A549 treated with RU486 at 1 μM for 4 hours (cell line): ENCODE results near the gene SLC26A8. TPM values are rescaled to one million over a fixed set of nuclear protein-coding genes. Genes with fewer than 3 reads are reported as not detected.

ENCODE experiments used
- total RNA-seq: library from RNA; stranded (reverse); fragments of 200-300 nt; extraction: Qiagen RNA extraction; gene quantifications from 5 replicates; pipeline ENCODE4 v1.2.3, GENCODE V29; 2022; ENCODE audit warnings: low read depth

SLC26A8 gene, protein sequence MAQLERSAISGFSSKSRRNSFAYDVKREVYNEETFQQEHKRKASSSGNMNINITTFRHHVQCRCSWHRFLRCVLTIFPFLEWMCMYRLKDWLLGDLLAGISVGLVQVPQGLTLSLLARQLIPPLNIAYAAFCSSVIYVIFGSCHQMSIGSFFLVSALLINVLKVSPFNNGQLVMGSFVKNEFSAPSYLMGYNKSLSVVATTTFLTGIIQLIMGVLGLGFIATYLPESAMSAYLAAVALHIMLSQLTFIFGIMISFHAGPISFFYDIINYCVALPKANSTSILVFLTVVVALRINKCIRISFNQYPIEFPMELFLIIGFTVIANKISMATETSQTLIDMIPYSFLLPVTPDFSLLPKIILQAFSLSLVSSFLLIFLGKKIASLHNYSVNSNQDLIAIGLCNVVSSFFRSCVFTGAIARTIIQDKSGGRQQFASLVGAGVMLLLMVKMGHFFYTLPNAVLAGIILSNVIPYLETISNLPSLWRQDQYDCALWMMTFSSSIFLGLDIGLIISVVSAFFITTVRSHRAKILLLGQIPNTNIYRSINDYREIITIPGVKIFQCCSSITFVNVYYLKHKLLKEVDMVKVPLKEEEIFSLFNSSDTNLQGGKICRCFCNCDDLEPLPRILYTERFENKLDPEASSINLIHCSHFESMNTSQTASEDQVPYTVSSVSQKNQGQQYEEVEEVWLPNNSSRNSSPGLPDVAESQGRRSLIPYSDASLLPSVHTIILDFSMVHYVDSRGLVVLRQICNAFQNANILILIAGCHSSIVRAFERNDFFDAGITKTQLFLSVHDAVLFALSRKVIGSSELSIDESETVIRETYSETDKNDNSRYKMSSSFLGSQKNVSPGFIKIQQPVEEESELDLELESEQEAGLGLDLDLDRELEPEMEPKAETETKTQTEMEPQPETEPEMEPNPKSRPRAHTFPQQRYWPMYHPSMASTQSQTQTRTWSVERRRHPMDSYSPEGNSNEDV
- not detected in 5 replicates for total RNA-seq

GRCh38 chr6:36023996-36024795 is at the start of gene SLC26A8:
Gene SLC26A8 (minus strand): TSS chr6:36024641. CDS start chr6:36019707, 4,934 bp downstream.

GRCh38 chr6:36027501-36028087 is 3.2 kb upstream of the SLC26A8 start, which contains the start of gene MAPK14:
Gene MAPK14 (plus strand): TSS chr6:36027808. CDS start chr6:36028158, 350 bp downstream.

GRCh38 chr6:35920793-35921732 is 103.4 kb downstream of the SLC26A8 start, which contains the start of gene SRPK1:
Gene SRPK1 (minus strand): TSS chr6:35921098. CDS start chr6:35921056, 42 bp downstream.

Other genes starting within 250 kb of the SLC26A8 start
- 0.50 to 1.4 TPM (median 1.3 TPM) in 4 of 5 replicates, not detected in the other for gene CLPSL2, start 248.0 kb downstream of the SLC26A8 start, total RNA-seq
- gene CLPSL1, start 243.6 kb downstream of the SLC26A8 start, total RNA-seq: not detected in 5 replicates
- gene CLPS, start 227.3 kb downstream of the SLC26A8 start, total RNA-seq: not detected in 5 replicates
- gene LHFPL5, start 219.3 kb downstream of the SLC26A8 start, total RNA-seq: 0.05 TPM in 1 of 5 replicates, not detected in the others
- gene SRPK1, start 103.5 kb downstream of the SLC26A8 start, total RNA-seq: 20.8 to 51.4 TPM (median 35.2 TPM) in 5 replicates
- gene MAPK14, start 3.2 kb upstream of the SLC26A8 start, total RNA-seq: 21.1 to 27.6 TPM (median 25.5 TPM) in 5 replicates
- gene MAPK13, start 105.9 kb upstream of the SLC26A8 start, total RNA-seq: 0.96 to 1.6 TPM (median 1.3 TPM) in 5 replicates
- gene BRPF3, start 172.1 kb upstream of the SLC26A8 start, total RNA-seq: 10.1 to 12.2 TPM (median 11.1 TPM) in 5 replicates
- gene PNPLA1, start 245.4 kb upstream of the SLC26A8 start, total RNA-seq: not detected in 5 replicates